Fibroblast of lung (primary cell): ENCODE measurements around the gene EIF4E2.

ENCODE experiments used
- CTCF ChIP-seq, 2 donors: IDR thresholded peaks in 1 of 2; conservative IDR thresholded peaks in 1 of 2; 1 replicate in 1 of 2; 2 replicates in 1 of 2; pipeline ENCODE4 v1.5.1; 2011 to 2012; ENCODE audit warnings: low read length in 2 of 2, control low read depth in 1 of 2, inconsistent platforms in 1 of 2, low read depth in 1 of 2, mild to moderate bottlenecking in 1 of 2
- EZH2 ChIP-seq: IDR thresholded peaks from 2 replicates; pipeline ENCODE4 v1.5.1; 2012; ENCODE audit warnings: low read length, control low read depth, mild to moderate bottlenecking; ENCODE audit errors: missing control alignments

- TF ChIP-seq CTCF (conservative IDR thresholded peaks at IDR 0.05 in 1 of 2, IDR thresholded peaks at IDR 0.05 in 1 of 2; ENCODE audit: low read depth in 1 of 2, low read length in 2 of 2) (no peak), EZH2 (no peak)
Observed at GRCh38 chr2:232519581-232520438, 30.7 kb upstream of the EIF4E2 start, which contains the start of gene PRSS56.
